Colonic mucosa (tissue), 4 donors: ENCODE results near the gene NPTX1. TPM values are rescaled to one million over a fixed set of nuclear protein-coding genes. Genes with fewer than 3 reads are reported as not detected.

ENCODE experiments used
- DNase-seq: peaks from one replicate; pipeline ENCODE4 v3.0.0-alpha.2; 2020
- H3K27ac ChIP-seq: fragments of 200-600 bp; one replicate; pipeline ENCODE4 v1.8.0; 2021
- H3K27me3 ChIP-seq: fragments of 200-600 bp; one replicate; pipeline ENCODE4 v1.8.0; 2021
- H3K36me3 ChIP-seq: fragments of 200-600 bp; one replicate; pipeline ENCODE4 v1.8.0; 2021
- H3K4me1 ChIP-seq: fragments of 200-600 bp; one replicate; pipeline ENCODE4 v1.8.0; 2021; ENCODE audit warnings: mild to moderate bottlenecking
- H3K4me3 ChIP-seq: fragments of 200-600 bp; one replicate; pipeline ENCODE4 v1.8.0; 2021
- H3K9ac ChIP-seq, 2 donors: one replicate each; pipeline ENCODE4 v1.7.0; 2013; ENCODE audit warnings: control low read depth in 2 of 2, low read depth in 2 of 2, low read length in 2 of 2
- H3K9me3 ChIP-seq: fragments of 200-600 bp; one replicate; pipeline ENCODE4 v1.8.0; 2021
- intact Hi-C: fragments of 100-400 bp; cut with DNase I; formaldehyde crosslinking; loops from one replicate; pipeline ENCODE4 v1.14.1; 2022
- total RNA-seq, 2 donors: library from RNA; stranded (reverse); fragmentation: NEBNext Ultra II Directional in 1 of 2; extraction: Animal tissue kit (Norgen Biotek cat#: 25700) in 1 of 2; gene quantifications; one replicate each; pipeline ENCODE4 v1.2.1, GENCODE V29; 2021
- TF ChIP-seq, protein P1 (sequence below): fragments of 200-600 bp; IDR thresholded peaks from one replicate; pipeline ENCODE4 v1.8.0; 2022; ENCODE audit warnings: antibody characterized with exemption, mild to moderate bottlenecking
- donor health status: healthy.
- donor health status: DM: no; HTN: no; CAD: no.
- donor health status: DM: no; HTN: no; CAD: no.

NPTX1 gene
- total RNA-seq, 2 donors from 2014 or later: 0.10 to 7.1 TPM

DNA sequence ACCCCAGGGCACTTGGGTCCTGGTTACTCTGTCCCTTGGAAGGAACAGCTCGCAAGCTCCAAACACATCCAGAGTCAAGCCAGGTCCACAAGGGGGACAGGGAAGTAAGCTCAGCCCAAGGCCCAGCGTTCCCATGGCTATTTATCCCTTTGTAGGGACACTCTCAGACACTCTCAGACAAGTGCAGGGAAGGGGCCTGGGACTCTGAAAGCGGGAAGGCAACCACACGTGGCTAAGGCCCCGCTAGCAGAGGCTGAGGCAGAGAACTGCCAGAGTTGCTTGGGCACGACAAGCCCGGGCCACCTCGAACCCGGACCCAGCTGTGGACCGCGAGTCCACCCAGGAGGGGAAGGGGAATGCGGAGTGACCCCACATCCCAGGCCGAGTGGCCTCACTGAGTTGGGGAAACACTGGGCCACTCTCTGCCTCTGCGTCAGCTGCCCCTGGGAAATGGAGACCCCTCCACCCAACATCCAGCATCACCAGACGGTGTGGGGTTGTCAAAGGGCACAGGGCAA is 10.2 kb downstream of the NPTX1 start:
- intact Hi-C loops: no loop called here
- no peaks in the 10 kb centered on the region for H3K9me3 ChIP-seq
- H3K27me3 ChIP-seq: peaks cover 19% of the 10 kb centered on the region

DNA sequence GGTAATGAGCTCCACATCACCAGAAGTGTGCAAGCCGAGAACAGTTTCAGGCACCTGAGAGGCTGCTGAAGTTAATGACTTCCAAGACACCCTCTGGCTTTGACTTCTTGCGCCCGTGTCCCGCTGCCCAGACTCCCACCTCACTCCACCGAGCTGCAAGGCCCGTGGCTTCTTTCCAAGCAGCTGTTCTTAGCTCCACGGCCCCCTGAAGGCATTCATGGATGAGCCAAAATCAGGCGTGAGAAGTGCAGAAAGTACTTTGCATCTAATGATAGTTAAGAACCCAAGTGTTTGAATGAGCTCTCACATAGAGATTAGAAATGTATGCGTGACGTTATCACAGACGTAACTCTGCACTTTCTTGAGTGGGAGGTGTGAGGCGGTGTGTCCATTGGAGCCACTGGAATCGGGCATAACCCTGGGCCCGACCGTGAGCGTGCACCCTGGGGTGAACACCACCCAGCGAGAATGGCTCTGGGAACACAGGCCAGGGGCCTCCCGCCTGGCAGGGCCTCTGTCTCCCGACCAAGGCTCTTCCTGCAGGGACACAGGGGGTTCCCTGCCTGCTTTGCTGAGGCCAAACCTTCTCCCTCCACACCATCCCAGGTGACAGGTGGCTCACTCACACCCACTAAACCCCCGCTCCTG is 11.0 kb downstream of the NPTX1 start:
- no peak overlapping the region for H3K9ac ChIP-seq
- H3K36me3 ChIP-seq: no peaks in the 10 kb centered on the region
- no peak for DNase-seq
- no peaks in the 10 kb centered on the region for H3K9me3 ChIP-seq
- H3K4me3 ChIP-seq: no peak overlapping the region
- H3K27ac ChIP-seq: no peak overlapping the region
- peaks cover 19% of the 10 kb centered on the region for H3K27me3 ChIP-seq
- intact Hi-C loops: no loop called here
- TF ChIP-seq, protein P1, sequence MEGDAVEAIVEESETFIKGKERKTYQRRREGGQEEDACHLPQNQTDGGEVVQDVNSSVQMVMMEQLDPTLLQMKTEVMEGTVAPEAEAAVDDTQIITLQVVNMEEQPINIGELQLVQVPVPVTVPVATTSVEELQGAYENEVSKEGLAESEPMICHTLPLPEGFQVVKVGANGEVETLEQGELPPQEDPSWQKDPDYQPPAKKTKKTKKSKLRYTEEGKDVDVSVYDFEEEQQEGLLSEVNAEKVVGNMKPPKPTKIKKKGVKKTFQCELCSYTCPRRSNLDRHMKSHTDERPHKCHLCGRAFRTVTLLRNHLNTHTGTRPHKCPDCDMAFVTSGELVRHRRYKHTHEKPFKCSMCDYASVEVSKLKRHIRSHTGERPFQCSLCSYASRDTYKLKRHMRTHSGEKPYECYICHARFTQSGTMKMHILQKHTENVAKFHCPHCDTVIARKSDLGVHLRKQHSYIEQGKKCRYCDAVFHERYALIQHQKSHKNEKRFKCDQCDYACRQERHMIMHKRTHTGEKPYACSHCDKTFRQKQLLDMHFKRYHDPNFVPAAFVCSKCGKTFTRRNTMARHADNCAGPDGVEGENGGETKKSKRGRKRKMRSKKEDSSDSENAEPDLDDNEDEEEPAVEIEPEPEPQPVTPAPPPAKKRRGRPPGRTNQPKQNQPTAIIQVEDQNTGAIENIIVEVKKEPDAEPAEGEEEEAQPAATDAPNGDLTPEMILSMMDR: no peak
- no peaks in the 10 kb centered on the region for H3K4me1 ChIP-seq

More for the DNA sequence above, 10.2 kb downstream of the NPTX1 start:
- no peak for DNase-seq
- Histone ChIP-seq H3K27ac (no peak overlapping the region), H3K4me3 (no peak overlapping the region), H3K36me3 (no peaks in the 10 kb centered on the region), H3K4me1 (no peaks in the 10 kb centered on the region), H3K9ac (no peak overlapping the region)
- TF ChIP-seq, protein P1: no peak

DNA sequence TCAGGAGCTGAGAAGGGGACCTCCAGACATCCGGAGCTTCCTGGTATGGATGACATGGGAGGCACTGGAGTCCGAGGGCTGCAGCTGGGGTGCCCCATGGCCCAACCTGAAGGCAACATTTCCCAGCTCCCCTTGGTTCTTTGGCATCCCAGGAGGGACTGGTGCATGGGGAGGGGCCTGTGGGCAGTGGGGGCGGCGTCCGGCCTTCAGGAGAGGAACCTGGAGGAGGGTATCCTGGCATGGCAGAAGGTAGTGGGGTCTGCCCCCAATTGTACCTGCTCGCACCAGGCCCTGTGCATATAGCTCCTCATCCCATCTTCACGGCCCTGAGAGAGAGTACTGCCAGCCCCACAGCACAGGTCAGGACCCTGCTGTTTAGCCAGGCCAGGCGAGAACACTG is 11.9 kb downstream of the NPTX1 start:
- Histone ChIP-seq H3K27ac (no peak overlapping the region), H3K4me3 (no peak overlapping the region), H3K9ac (no peak overlapping the region), H3K27me3 (peaks cover 15% of the 10 kb centered on the region), H3K9me3 (no peaks in the 10 kb centered on the region), H3K4me1 (no peaks in the 10 kb centered on the region), H3K36me3 (no peaks in the 10 kb centered on the region)
- DNase-seq: no peak
- TF ChIP-seq, protein P1: no peak
- intact Hi-C loops: no loop called here

DNA sequence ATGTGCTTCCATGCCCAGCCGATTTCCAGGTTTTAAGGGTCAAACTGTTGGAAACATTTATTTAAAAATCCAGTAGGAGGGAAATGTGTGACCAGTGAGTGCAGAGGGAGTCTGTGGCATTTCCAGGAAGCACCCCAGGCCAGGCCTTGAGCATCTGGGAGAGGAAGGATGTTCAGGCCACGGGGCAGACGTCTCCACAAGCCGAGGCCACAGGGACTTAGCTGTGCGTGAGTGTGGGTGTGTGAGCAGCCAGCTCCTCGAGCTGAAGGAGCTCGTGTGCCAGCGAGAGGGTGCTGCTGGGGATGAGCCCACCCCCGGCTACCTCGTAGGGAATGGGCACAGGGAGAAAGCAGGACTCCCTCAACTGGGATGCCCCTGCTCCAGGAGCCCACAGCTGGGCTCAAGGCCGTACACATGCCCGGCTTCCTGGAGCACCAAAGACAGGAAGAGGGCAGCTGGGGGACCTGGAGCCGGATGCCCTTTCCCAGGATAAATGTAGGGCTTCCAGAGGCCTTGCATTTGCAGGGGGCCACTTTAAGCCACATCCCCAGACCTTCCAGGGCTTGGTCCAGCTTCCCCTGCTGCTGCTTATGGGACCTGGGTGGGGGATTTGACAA is 12.5 kb downstream of the NPTX1 start:
- Histone ChIP-seq H3K27ac (no peak overlapping the region), H3K27me3 (peaks cover 13% of the 10 kb centered on the region), H3K4me3 (no peak overlapping the region), H3K9me3 (no peaks in the 10 kb centered on the region), H3K36me3 (no peaks in the 10 kb centered on the region), H3K9ac (no peak overlapping the region), H3K4me1 (no peaks in the 10 kb centered on the region)
- TF ChIP-seq, protein P1: no peak
- intact Hi-C loops: no loop called here
- DNase-seq: no peak

DNA sequence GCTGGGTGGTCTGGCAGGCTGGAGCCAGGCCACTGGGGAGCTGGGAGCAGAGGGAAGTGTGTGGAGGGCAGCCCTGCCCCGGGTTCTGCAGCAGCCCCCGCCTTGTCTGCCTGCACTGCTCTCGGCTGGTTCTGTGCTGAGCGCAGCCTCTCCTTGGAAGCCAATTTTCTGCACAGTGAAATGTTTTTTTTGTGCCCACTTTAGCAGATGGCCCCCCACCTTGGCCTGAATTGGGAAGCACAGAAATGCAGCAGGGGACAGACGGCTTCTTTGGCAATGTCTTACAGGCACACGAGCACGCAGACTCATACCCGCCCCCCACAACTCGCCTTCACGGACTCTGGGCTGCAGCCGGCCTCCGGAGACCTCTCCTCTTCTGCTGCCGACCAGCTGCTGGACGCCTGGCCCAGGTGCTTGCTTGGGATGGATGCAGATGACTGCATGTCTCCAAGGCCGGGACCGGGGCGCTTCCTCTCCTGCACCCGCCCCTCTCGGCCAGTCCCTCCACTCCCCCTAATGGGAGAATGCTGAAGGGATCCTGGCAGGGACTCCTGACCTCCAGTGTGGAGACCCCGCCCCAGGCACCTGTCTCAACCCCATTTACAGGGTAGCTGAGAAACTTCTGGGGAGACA is 14.8 kb downstream of the NPTX1 start:
- no peaks in the 10 kb centered on the region for H3K36me3 ChIP-seq
- H3K27ac ChIP-seq: no peak overlapping the region
- H3K9me3 ChIP-seq: no peaks in the 10 kb centered on the region
- intact Hi-C loops: no loop called here
- H3K4me1 ChIP-seq: no peaks in the 10 kb centered on the region
- no peak overlapping the region for H3K9ac ChIP-seq
- TF ChIP-seq, protein P1: no peak
- no peaks in the 10 kb centered on the region for H3K27me3 ChIP-seq
- no peak overlapping the region for H3K4me3 ChIP-seq
- no peak for DNase-seq
